HEK293T (cell line): ENCODE data around the gene WBP11.

Source experiments
- ARNT ChIP-seq: fragments of 450-650 bp; IDR thresholded peaks from 2 replicates; pipeline ENCODE4 v1.6.1; 2017; ENCODE audit warnings: mild to moderate bottlenecking
- BHLHE40 ChIP-seq: fragments of 450-650 bp; IDR thresholded peaks from 2 replicates; pipeline ENCODE4 v1.6.1; 2016; ENCODE audit warnings: mild to moderate bottlenecking, moderate library complexity, borderline replicate concordance
- CTBP1 ChIP-seq: fragments of 450-650 bp; IDR thresholded peaks from 2 replicates; pipeline ENCODE4 v1.6.1; 2016; ENCODE audit warnings: borderline replicate concordance
- FOXA1 ChIP-seq: fragments of 450-650 bp; IDR thresholded peaks from 2 replicates; pipeline ENCODE4 v1.6.1; 2016; ENCODE audit warnings: mild to moderate bottlenecking
- FOXK2 ChIP-seq: fragments of 450-650 bp; IDR thresholded peaks from 2 replicates; pipeline ENCODE4 v1.6.1; 2016; ENCODE audit warnings: mild to moderate bottlenecking
- FOXM1 ChIP-seq: fragments of 450-650 bp; IDR thresholded peaks from 2 replicates; pipeline ENCODE4 v1.6.1; 2017; ENCODE audit warnings: mild to moderate bottlenecking, borderline replicate concordance
- HDGF ChIP-seq: fragments of 450-650 bp; IDR thresholded peaks from 2 replicates; pipeline ENCODE4 v1.6.1; 2017; ENCODE audit warnings: antibody characterized with exemption, borderline replicate concordance
- L3MBTL2 ChIP-seq: fragments of 450-650 bp; conservative IDR thresholded peaks from 2 replicates; pipeline ENCODE4 v1.6.1; 2016; ENCODE audit warnings: mild to moderate bottlenecking
- LEF1 ChIP-seq: fragments of 450-650 bp; IDR thresholded peaks from 2 replicates; pipeline ENCODE4 v1.6.1; 2017; ENCODE audit warnings: mild to moderate bottlenecking, borderline replicate concordance
- NFRKB ChIP-seq: fragments of 450-650 bp; IDR thresholded peaks from 2 replicates; pipeline ENCODE4 v1.6.1; 2016; ENCODE audit warnings: mild to moderate bottlenecking, moderate library complexity
- SP1 ChIP-seq: fragments of 450-650 bp; IDR thresholded peaks from 2 replicates; pipeline ENCODE4 v1.6.1; 2017
- SUZ12 ChIP-seq: fragments of 450-650 bp; IDR thresholded peaks from 2 replicates; pipeline ENCODE4 v1.6.1; 2016; ENCODE audit warnings: mild to moderate bottlenecking
- TARDBP ChIP-seq: fragments of 450-650 bp; IDR thresholded peaks from 2 replicates; pipeline ENCODE4 v1.6.1; 2016
- ZNF384 ChIP-seq: fragments of 450-650 bp; IDR thresholded peaks from 2 replicates; pipeline ENCODE4 v1.6.1; 2016

- TF ChIP-seq LEF1 (no peak), FOXM1 (no peak), ZNF384 (no peak), L3MBTL2 (no peak), CTBP1 (no peak), SUZ12 (no peak), NFRKB (no peak), FOXA1 (no peak), BHLHE40 (no peak), HDGF (no peak), SP1 (no peak), ARNT (no peak), TARDBP (no peak), FOXK2 (no peak)
Measured at GRCh38 chr12:14845350-14845750, 42.1 kb upstream of the WBP11 start.
